Fibroblast of peridontal ligament (primary cell): ENCODE results near the gene AMOTL1.

Experiments used
- DNase-seq: peaks from one replicate; pipeline ENCODE4 v3.0.0-alpha.2; 2010; ENCODE audit errors: extremely low read depth

The AMOTL1 gene

GRCh38 chr11:94857337-94857736, 89.2 kb downstream of the AMOTL1 start:
- DNase-seq, result no peak

DNA sequence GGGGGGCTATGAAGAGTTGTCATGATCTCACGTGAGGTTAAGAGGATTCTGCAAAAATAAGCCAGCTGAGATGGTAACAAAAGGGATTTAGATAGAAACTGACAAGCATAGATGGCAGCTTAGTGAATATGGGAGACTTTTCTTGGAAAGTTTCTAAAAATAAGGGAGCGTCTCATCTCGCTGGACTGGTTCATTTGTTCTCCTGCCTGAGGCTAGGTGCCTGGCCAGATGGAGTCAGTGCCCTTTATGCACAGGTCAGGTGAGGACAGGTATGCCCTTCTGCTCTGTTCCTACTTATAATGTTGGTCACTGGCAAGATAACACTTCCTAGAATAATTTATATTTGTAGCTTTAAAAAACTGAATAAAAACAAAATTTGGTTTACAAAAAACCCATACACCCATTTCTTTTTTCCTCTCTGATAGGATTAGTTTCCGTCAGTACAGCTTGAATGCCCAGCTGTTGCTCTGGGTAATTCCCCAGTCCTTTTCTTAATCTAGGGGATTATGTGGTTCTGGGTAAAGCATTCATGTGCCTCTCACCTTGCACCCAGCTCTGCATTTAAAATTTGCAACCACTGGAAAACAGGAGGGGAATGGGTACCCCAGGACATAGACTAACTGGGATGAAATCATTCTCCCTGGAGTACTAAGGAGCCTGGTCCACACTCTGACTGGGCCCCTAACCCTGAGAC, 90.0 kb downstream of the AMOTL1 start:
- no peak for DNase-seq

GRCh38 chr11:94860333-94860732, 92.2 kb downstream of the AMOTL1 start:
- no peak for DNase-seq

- no peak for DNase-seq
Observed at GRCh38 chr11:94861306-94861845, 93.2 kb downstream of the AMOTL1 start.

- DNase-seq, result no peak
Observed at GRCh38 chr11:94862926-94863880, 95.0 kb downstream of the AMOTL1 start.

DNA sequence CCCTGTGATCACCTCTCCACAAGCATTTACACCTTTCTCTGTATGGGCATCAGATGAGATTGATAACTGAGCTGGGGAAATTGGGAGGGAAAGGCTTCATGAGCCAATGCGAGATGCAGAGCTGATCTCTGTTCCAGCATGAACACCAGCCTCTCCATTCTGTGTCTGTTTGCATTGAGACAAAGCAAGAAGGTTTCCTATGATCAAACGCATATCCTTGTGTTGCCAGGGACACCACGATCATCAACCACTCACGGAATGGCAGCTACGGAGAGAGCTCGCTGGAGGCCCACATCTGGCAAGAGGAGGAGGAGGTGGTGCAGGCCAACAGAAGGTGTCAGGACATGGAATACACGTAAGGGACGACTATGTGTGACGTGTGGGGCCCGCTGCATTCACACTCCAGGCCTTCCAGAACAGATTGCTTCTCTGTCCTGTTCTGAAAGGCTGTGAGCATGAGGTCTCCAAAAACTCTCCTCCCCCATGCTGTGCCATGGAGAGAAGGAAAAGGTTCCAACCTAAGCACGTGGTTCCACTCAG, 96.4 kb downstream of the AMOTL1 start:
- DNase-seq, result no peak

DNA sequence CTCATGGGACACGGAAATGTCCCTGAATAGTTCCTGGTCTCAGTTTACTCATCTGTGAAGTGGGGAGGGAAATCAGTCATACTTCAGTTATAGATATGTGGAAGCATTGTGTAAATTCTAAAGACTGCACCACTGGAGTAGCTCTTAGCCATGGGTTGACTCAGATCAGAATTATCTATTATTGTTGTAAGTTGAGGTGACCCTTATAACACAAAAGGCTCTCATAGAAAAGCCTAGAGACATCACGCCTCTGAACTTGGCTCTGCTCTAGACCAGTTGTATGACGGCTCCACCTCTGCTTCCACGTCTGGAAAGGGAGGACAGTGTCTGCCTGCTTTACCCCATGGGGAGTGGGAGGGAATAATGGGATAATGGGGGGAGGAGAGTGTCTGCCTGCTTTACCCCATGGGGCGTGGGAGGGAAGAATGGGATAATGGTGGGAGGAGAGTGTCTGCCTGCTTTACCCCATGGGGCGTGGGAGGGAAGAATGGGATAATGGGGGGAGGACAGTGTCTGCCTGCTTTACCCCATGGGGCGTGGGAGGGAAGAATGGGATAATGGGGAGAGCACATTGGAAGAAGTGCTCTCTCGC, 98.2 kb downstream of the AMOTL1 start:
- DNase-seq, result no peak

DNA sequence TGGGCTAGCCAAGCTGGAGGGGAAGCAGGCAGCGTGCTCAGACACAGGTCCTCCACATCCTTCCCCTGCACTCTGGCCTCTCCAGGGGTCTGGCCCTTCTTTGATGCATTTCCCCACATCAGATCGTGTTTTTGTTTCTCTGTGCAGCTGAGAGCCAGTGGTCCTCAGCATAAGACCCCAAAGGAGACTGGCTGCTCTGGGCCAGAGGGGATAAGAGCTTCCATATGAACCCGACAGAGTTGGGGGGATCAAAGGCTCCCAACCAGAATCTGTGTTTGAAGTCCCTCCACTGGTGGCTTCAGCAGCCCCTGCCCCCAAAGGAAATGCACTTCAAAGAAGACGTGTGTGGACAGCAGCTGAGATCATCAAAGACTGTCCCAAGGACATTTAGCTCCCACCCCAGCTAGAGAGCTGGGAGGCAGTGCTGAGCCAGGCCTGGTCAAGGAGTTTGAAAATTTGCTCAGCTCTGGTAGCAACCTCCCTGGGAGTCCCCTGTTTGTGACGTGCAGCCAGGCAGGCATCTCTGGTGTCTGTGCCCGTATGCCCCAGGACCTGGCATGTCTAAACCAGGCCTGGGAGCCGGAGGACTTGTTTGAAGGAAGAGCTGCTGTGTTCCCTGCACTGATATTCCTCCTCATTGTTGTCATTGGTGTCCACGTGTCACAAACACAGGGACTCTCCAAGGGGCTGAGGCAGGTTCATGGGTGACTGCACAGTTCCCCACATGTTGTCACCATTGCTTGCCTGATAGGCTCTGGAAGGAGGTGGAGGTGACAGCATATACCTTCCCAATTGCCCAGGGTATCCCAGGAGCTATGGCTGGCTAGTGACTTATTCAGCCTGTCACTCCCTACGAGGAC, 99.0 kb downstream of the AMOTL1 start:
- no peak for DNase-seq

- no peak for DNase-seq
Observed at GRCh38 chr11:94868468-94868867, 100.3 kb downstream of the AMOTL1 start.

- DNase-seq, result no peak
Observed at GRCh38 chr11:94869186-94869585, 101.0 kb downstream of the AMOTL1 start.

- no peak for DNase-seq
Observed at GRCh38 chr11:94870422-94870821, 102.3 kb downstream of the AMOTL1 start.

DNA sequence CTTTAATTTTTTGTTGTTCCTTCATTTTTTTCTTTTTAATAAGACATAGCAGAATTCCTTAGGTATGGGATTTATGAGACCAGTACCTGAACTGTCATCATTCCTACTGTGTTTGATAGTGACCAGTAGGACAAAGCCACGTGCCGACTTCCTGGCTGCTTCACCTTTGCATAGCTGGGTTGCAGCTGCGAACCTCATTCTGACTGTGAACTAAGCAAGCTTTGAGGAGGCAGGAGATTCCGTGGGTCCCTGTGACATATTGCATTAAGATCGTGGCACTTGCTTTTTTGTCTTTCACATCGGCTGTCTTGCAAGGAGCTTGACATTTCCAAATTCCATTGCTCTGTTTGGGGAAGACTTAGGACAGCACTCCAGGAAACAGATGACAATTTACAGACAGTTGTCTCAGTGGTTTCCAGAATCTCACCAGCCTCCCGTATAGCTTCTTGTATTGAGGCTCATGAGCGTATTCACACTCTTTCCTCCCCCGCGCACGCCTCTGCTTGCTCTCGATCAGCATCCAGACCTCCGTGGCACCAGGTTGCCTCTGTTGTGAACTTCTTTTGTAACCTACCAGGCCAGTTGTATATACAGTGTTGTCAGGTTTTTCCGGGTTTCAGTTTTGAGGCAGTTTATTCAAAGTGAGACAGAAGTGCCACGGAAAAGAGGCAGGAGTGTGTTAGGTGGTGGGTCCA, 103.5 kb downstream of the AMOTL1 start:
- DNase-seq, result no peak

- DNase-seq, result peak; percentile 47
Observed at GRCh38 chr11:94873916-94874540, 105.9 kb downstream of the AMOTL1 start.

GRCh38 chr11:94876222-94876621, 108.1 kb downstream of the AMOTL1 start:
- no peak for DNase-seq

GRCh38 chr11:94876645-94877442, 108.7 kb downstream of the AMOTL1 start:
- DNase-seq, result peak; percentile 94

DNA sequence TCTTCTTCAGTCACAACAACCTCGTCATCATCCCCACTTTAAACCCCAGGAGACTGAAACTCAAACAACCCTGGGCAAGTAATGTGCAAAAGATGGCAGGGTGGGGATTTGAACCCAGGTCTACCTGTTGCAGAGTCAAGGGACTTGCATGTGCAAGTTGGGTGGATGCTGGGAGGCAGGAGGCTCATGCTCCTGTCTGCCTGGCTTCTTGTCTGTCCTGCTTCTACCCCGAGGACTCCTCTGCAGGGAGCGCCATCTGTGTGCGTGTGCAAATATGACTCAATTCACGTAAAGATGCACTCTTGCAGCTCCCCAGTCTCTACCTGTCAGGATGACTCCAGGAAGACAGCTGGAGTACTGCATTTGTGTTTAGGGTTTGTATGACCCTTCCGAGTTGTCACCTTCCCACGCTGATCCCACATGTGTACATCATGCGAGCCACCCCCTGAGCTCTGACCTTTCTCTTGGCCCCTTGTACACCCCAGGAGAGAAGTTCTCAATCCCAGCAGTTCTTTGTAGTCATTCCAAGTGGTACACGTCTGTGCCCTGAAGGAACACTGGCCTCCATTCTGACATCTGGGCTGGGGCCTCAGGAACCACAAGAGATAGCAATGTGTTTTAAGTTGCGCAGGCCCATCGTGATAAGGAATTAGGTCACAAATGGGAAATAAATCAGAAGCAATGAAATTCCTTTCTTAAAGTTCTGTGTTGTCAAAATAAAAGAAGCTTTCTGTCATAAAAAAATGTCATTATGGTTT, 109.5 kb downstream of the AMOTL1 start:
- DNase-seq, result no peak

DNA sequence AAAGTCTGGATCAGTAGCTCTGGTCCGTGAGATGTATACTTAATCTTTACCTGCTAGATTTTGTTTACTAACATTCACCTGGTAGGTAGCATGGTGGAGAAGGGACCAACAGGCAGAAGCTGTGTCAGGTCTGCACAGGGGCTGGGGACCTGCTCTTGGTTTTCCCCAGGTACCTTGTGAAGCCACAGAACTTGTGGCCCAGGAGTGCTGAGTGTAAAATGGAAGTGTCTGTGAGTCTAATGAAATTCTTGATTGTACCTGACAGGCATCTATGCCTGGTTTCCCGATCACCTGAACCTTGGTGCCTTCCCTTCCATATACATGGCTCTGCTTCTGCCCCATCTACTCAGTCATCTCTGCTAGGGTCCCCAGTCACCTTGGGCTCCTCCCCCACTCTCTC, 110.8 kb downstream of the AMOTL1 start:
- DNase-seq, result no peak

GRCh38 chr11:94880216-94880615, 112.1 kb downstream of the AMOTL1 start:
- DNase-seq, result no peak
